Choroid plexus epithelial cell (primary cell): Measurements from ENCODE around the gene SLC26A6.

Source experiments
- DNase-seq: peaks from one replicate; pipeline ENCODE4 v3.0.0-alpha.2; 2010; ENCODE audit warnings: low read depth
- H3K4me3 ChIP-seq: 2 replicates; pipeline ENCODE4 v1.5.1; 2011; ENCODE audit warnings: low read depth, mild to moderate bottlenecking, control low read depth, low read length, moderate library complexity
- CTCF ChIP-seq: conservative IDR thresholded peaks from 2 replicates; pipeline ENCODE4 v1.5.1; 2011; ENCODE audit warnings: low read depth, mild to moderate bottlenecking, control low read depth, inconsistent platforms, low read length, moderate library complexity

The SLC26A6 gene

GRCh38 chr3:48651771-48652170 is 16.5 kb upstream of the SLC26A6 start:
- DNase-seq, result no peak
- H3K4me3 ChIP-seq, result no peak overlapping the region
- TF ChIP-seq CTCF, result no peak

GRCh38 chr3:48650723-48651122 is 15.5 kb upstream of the SLC26A6 start:
- no peak for DNase-seq
- no peak overlapping the region for H3K4me3 ChIP-seq
- TF ChIP-seq CTCF, result no peak

- no peak for DNase-seq
- H3K4me3 ChIP-seq, result no peak overlapping the region
- TF ChIP-seq CTCF, result no peak
Measured at GRCh38 chr3:48648188-48648850, 13.1 kb upstream of the SLC26A6 start.

GRCh38 chr3:48647714-48648113 is 12.5 kb upstream of the SLC26A6 start:
- no peak for TF ChIP-seq CTCF
- no peak for DNase-seq

GRCh38 chr3:48644898-48645760 is 9.9 kb upstream of the SLC26A6 start:
- no peak for DNase-seq
- no peak for TF ChIP-seq CTCF
- no peak overlapping the region for H3K4me3 ChIP-seq

More at GRCh38 chr3:48647714-48648113, 12.5 kb upstream of the SLC26A6 start:
- H3K4me3 ChIP-seq, result no peak overlapping the region

GRCh38 chr3:48642605-48643004 is 7.3 kb upstream of the SLC26A6 start:
- DNase-seq, result no peak
- no peak for TF ChIP-seq CTCF
- H3K4me3 ChIP-seq, result no peak overlapping the region
